DOHH2 (cell line): ENCODE data around the gene NASP.

ENCODE experiments used
- H3F3A ChIP-seq: fragments of 200-600 bp; sonication (generic), shearing (Covaris generic); 2 replicates; pipeline ENCODE4 v1.6.0; 2016; ENCODE audit warnings: antibody characterized with exemption, mild to moderate bottlenecking; ENCODE audit not compliant: control insufficient read depth, insufficient read depth
- H3K27ac ChIP-seq: fragments of 200-600 bp; sonication (generic); 2 replicates; pipeline ENCODE4 v1.5.1; 2014; ENCODE audit warnings: low read depth, mild to moderate bottlenecking, low read length, moderate library complexity
- H3K27me3 ChIP-seq: fragments of 200-600 bp; sonication (generic); 2 replicates; pipeline ENCODE4 v1.6.1; 2014; ENCODE audit warnings: mild to moderate bottlenecking, low read length, mixed read lengths; ENCODE audit not compliant: control insufficient read depth
- H3K36me3 ChIP-seq: fragments of 200-600 bp; sonication (generic); 2 replicates; pipeline ENCODE4 v1.6.1; 2014; ENCODE audit warnings: mild to moderate bottlenecking, low read length, moderate library complexity, mixed read lengths; ENCODE audit not compliant: control insufficient read depth
- H3K4me1 ChIP-seq: fragments of 200-600 bp; sonication (generic); 2 replicates; pipeline ENCODE4 v1.6.1; 2014; ENCODE audit warnings: mild to moderate bottlenecking, low read length, mixed read lengths; ENCODE audit not compliant: control insufficient read depth
- H3K4me2 ChIP-seq: fragments of 200-600 bp; sonication (generic); 2 replicates; pipeline ENCODE4 v1.6.0; 2014; ENCODE audit warnings: mild to moderate bottlenecking, low read length, moderate library complexity
- H3K4me3 ChIP-seq: fragments of 200-600 bp; sonication (generic); 2 replicates; pipeline ENCODE4 v1.5.1; 2014; ENCODE audit warnings: mild to moderate bottlenecking, low read length, mixed read lengths
- H3K79me2 ChIP-seq: fragments of 200-600 bp; sonication (generic); 2 replicates; pipeline ENCODE4 v1.6.1; 2014; ENCODE audit warnings: mild to moderate bottlenecking, low read length, mixed read lengths; ENCODE audit not compliant: control insufficient read depth
- H3K9me2 ChIP-seq: fragments of 200-600 bp; sonication (generic); replicated peaks from 2 replicates; pipeline ENCODE4 v1.6.1; 2014; ENCODE audit warnings: mild to moderate bottlenecking, low read length, mixed read lengths; ENCODE audit not compliant: control insufficient read depth
- H3K9me3 ChIP-seq: fragments of 200-600 bp; sonication (generic); 2 replicates; pipeline ENCODE4 v1.6.1; 2014; ENCODE audit warnings: antibody characterized with exemption, low read length, mixed read lengths; ENCODE audit not compliant: control insufficient read depth, insufficient read depth
- H4K20me1 ChIP-seq: fragments of 200-600 bp; sonication (generic); 2 replicates; pipeline ENCODE4 v1.6.0; 2014; ENCODE audit warnings: low read depth, mild to moderate bottlenecking, antibody characterized with exemption, low read length, moderate library complexity; ENCODE audit not compliant: control insufficient read depth, insufficient read depth
- CTCF ChIP-seq: fragments of 200-600 bp; sonication (generic); IDR thresholded peaks from one replicate; pipeline ENCODE4 v1.5.1; 2014; ENCODE audit warnings: antibody characterized with exemption, mild to moderate bottlenecking, low read depth, low read length; ENCODE audit not compliant: poor library complexity, severe bottlenecking
- EZH2phosphoT487 ChIP-seq: fragments of 200-600 bp; sonication (generic); IDR thresholded peaks from 2 replicates; pipeline ENCODE4 v1.6.1; 2017; ENCODE audit warnings: borderline replicate concordance, mild to moderate bottlenecking, antibody characterized with exemption, low read length, moderate library complexity, mixed read lengths

NASP gene

DNA sequence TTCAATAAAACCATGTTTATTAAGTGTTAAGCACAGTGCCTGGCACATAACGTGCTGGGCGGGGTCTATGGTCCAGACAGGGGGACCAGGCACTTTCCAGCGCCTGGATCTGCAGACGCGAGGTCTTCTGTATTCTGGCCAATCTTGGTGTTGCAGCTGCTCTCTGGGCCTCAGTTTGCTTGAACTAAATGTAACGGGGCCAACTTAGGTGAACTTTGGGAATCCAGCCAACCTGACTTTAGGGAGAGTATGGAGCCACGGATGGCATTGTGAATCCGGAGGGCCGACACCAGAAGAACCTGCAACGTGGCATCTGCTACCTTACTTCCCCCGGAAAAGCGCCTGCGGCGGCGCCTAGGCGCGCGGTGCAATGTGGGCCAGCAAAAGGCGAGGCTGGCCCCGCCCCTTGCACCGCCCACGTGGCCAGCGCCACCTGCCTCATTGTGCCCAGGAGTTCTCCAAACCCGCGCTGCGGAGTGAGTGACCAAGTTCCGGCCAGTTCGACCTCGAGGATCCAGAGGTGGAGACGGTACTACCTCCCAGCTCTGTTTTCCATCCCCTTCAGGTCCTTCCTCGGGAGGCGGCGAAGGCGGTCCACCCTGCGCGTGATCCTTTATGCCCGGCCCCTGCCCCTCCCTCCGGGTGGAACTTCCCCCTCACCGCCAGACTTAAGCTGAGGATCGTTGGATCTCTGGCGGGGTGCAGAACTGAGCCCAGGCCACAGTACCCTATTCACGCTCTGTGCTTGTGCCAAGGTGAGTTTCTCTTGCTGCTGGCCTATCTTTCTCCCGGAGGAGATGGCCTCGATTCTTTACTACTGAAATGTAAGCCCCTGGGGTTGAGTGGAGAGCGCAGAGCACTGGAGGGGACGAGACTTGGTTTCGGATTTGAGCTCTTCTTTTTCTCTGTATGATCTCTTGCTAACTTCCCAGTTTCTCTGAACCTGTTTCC is 33.2 kb upstream of the NASP start, which contains the start of gene AKR1A1:
TSS of gene AKR1A1 (plus strand) at position 426 of the 951 bp plus-strand sequence. CDS start 10,969 bp downstream, outside the sequence.
- Histone ChIP-seq H3K4me3 (peak within 1 kb of the TSS; percentile 88), H3K79me2 (peaks cover 38% of the 10 kb centered on the region), H3K9me2 (no peaks in the 10 kb centered on the region), H4K20me1 (no peaks in the 10 kb centered on the region), H3F3A (peaks cover 5% of the 10 kb centered on the region; the same call in 1 of the 2 replicates), H3K27me3 (no peaks in the 10 kb centered on the region), H3K9me3 (no peaks in the 10 kb centered on the region), H3K27ac (peak within 1 kb of the TSS; percentile 32), H3K4me2 (peak within 1 kb of the TSS; percentile 77), H3K4me1 (peaks cover 26% of the 10 kb centered on the region), H3K36me3 (peaks cover 26% of the 10 kb centered on the region)
- TF ChIP-seq CTCF (no peak), EZH2phosphoT487 (no peak)

DNA sequence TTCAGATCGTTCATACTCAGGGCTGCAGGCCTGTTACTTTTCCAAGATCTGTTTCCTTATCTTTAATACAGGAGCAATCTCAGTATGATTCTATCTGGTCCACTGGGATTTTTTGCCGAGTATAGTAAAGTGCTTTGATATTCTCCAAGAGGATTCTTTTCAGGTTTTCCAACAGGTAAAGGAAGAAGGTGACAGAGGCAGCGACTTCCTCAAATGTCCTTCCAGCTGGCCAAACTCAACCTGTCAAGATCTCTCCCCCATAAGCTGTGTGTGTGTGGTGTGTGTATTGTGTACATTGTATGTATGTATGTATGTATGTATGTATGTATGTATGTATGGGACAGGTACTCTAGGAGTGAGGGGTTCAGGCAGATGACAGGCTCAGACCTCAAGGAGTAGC is 32.2 kb upstream of the NASP start:
- Histone ChIP-seq H3K27me3 (no peaks in the 10 kb centered on the region), H4K20me1 (no peaks in the 10 kb centered on the region), H3K9me2 (no peaks in the 10 kb centered on the region), H3K4me3 (peak overlapping the region; percentile 88), H3K4me1 (peaks cover 19% of the 10 kb centered on the region), H3K9me3 (no peaks in the 10 kb centered on the region), H3K36me3 (peaks cover 32% of the 10 kb centered on the region), H3K27ac (no peak overlapping the region), H3F3A (0 out of 2 replicates have a peak, but pooled peaks cover 3% of the 10 kb centered on the region), H3K79me2 (peaks cover 43% of the 10 kb centered on the region), H3K4me2 (peak overlapping the region; percentile 77)
- TF ChIP-seq EZH2phosphoT487 (no peak), CTCF (no peak)

GRCh38 chr1:45552331-45552730 is 31.5 kb upstream of the NASP start:
- H3K27ac ChIP-seq: no peak overlapping the region
- peaks cover 19% of the 10 kb centered on the region for H3K4me1 ChIP-seq
- H4K20me1 ChIP-seq: no peaks in the 10 kb centered on the region
- H3K4me3 ChIP-seq: peak overlapping the region; percentile 21; the same call in 1 of the 2 replicates
- no peaks in the 10 kb centered on the region for H3K9me3 ChIP-seq
- peak overlapping the region; percentile 77 for H3K4me2 ChIP-seq
- 0 out of 2 replicates have a peak, but pooled peaks cover 3% of the 10 kb centered on the region for H3F3A ChIP-seq
- TF ChIP-seq CTCF (no peak), EZH2phosphoT487 (no peak)
- H3K9me2 ChIP-seq: no peaks in the 10 kb centered on the region
- peaks cover 35% of the 10 kb centered on the region for H3K36me3 ChIP-seq
- H3K79me2 ChIP-seq: peaks cover 46% of the 10 kb centered on the region
- no peaks in the 10 kb centered on the region for H3K27me3 ChIP-seq
